ENCODE results near the gene UAP1.
A peak's percentile ranks its signal among the peaks of the same experiment; 100 is the strongest.

The UAP1 gene

GRCh38 chr1:162561616-162562469, at the start of gene UAP1:
Gene UAP1, plus strand, starts transcription at chr1:162561722. Its CDS starts 4,347 bp downstream, at chr1:162566069.
- no peak for DNase-seq (ENCODE audit: extremely low read depth in 1 of 2, low read depth in 1 of 2)

GRCh38 chr1:162527314-162527713, 34.2 kb upstream of the UAP1 start:
- no peak for DNase-seq (ENCODE audit: extremely low read depth in 1 of 2, low read depth in 1 of 2)

DNA sequence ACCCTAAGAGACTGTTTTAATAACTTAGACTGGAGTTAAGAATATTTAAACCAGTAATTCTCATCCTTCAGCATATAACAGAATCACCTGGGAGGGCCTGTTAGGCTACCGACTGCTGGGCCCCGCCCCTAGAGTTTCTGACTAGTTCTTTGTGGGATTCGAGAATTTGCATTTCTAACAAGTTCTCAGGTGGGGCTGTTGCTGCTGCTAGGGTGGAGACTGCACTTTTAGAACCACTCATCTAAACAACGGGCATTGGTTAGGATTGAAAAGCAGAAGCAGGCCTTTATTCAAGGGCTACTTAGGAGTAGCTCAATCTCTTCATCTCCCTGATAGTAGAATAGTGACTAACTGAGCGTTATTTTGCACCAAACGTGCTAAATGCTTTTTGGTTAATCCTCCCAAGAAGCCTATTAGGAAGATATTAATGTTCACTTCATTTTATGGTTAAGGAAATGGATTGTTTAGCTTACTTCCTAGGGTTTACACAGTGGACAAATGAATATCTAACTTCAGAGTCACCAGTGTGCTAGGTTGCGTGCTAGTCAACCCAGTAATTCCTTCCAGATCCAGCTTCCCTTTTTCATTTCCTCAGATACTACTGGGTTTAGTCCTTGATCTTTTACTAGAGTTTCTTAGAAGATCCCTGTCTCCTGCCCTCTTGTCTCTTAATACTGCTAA, 31.1 kb upstream of the UAP1 start:
- DNase-seq (ENCODE audit: extremely low read depth in 1 of 2, low read depth in 1 of 2) = no peak

- DNase-seq (ENCODE audit: extremely low read depth in 1 of 2, low read depth in 1 of 2) = no peak
These were observed 30.6 kb upstream of the UAP1 start for GRCh38 chr1:162530988-162531319.

GRCh38 chr1:162535501-162535900, 26.0 kb upstream of the UAP1 start:
- no peak for DNase-seq (ENCODE audit: extremely low read depth in 1 of 2, low read depth in 1 of 2)

GRCh38 chr1:162536511-162536910, 25.0 kb upstream of the UAP1 start:
- no peak for DNase-seq (ENCODE audit: extremely low read depth in 1 of 2, low read depth in 1 of 2)

GRCh38 chr1:162537216-162537615, 24.3 kb upstream of the UAP1 start:
- DNase-seq (ENCODE audit: extremely low read depth in 1 of 2, low read depth in 1 of 2) = no peak

DNA sequence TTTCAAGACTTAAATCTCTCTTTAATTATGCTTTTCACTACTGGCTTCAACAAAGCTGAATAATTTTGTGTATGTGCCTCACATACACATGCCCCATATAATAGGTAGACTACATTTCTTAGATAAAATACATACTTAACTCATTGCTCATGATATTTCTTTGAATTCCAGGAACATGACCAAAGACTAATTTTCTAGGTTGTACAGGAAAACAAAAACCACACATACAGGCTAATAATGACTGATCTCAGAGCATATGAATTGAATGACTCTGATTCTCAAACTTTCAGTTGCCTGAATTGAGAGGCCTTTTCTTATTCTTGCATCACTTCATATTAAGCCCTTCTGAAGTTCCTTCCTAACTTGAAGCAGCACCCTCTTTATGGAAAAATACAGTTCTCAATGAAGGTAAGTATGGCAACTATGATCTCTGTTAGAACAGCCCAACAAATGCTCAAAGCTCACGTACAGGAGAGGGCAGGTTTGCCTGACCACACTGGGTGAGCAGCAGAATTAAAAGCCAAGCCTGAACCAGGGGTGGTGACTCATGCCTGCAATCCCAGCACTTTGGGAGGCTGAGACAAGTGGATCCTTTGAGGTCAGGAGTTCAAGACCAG, 22.6 kb upstream of the UAP1 start:
- DNase-seq (ENCODE audit: extremely low read depth in 1 of 2, low read depth in 1 of 2) = no peak

DNA sequence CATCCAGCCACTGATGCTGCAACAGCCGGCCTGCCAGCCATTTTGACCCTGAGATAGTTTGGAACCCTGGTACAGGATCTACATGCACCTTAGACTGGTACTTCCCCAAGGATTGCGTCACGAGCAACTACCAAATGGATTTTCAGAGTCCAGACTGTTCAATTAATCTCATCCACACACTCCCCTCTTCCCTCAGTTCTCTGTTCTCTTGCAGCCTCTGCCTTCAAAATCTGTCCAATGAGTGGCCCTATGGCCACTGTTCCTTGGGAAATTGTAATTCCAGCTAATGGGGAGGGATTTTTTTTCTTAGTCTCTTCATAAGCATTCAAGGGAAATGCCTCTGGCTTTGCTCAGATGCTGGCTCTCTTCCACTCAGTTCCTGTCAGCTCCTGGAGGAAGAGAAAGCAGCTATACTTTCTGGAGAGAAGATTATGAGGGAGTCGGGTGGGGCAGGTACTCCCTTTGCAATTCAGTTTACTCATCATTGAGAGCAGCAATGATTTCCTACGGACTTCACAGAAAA, 19.8 kb upstream of the UAP1 start:
- DNase-seq (ENCODE audit: extremely low read depth in 1 of 2, low read depth in 1 of 2) = no peak

- DNase-seq (ENCODE audit: extremely low read depth in 1 of 2, low read depth in 1 of 2) = no peak
These were observed 18.3 kb upstream of the UAP1 start for GRCh38 chr1:162543228-162543627.

DNA sequence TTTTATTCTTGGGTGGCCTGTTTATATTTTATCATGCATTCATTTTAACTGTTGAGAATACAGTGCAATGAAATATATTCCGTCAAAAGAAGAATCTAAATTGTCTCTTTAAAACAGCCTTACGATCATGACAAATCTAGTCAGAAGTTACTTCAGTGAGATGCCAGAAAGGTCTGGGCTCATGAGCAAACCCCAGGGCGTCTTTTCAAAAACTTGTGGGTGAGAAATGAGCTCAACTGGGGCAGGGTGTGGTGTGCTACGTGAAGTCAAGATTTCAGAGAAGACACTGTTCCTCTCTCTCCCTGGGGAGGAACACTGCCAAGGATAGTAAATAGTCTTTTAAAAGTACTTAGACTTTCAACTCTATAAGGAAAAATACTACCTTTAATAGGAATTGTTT, 13.4 kb upstream of the UAP1 start:
- no peak for DNase-seq (ENCODE audit: extremely low read depth in 1 of 2, low read depth in 1 of 2)

DNA sequence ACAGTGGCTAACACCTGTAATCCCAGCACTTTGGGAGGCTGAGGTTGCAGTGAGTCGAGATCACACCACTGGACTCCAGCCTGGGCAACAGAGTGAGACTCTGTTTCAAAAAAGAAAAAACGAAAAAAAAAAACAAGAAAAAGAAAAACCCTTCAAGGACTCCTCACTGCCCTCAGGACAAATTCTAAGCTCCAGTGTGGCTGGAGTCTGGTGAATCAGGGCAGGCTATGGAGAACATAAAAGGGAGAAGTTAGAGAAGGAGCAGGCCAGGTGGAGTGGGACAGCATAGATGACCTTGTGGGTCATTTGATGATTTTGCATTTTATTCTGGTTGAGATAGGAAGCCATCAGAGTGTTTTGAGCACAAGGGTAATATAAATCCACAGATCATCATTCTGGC, 12.5 kb upstream of the UAP1 start:
- DNase-seq (ENCODE audit: extremely low read depth in 1 of 2, low read depth in 1 of 2) = no peak

GRCh38 chr1:162550925-162551324, 10.6 kb upstream of the UAP1 start:
- DNase-seq (ENCODE audit: extremely low read depth in 1 of 2, low read depth in 1 of 2) = no peak

- DNase-seq (ENCODE audit: extremely low read depth in 1 of 2, low read depth in 1 of 2) = no peak
These were observed 9.4 kb upstream of the UAP1 start for GRCh38 chr1:162551969-162552683.

DNA sequence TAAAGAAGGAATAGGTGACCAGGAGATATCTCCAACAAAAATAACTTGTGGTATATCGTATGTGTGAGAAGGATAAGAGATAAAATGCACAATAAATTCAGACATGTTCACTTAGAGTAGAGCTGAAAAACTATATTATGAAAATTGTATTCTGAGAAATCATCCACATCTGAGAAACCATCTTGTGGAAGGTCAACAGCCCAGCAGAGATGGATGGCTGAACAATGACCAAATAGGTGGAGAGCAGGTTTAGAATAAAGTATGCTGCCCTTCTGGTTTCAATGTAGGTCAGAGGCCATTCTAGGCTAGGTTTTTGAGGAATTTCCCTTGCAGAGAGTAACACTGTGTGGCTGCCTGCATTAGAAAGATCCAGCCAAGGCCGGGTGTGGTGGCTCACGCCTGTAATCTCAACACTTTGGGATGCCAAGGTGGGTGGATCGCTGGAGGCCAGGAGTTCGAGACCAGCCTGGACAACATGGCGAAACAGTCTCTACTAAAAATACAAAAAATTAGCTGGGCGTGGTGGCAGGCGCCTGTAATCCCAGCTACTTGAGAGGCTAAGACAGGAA, 8.8 kb upstream of the UAP1 start:
- DNase-seq (ENCODE audit: extremely low read depth in 1 of 2, low read depth in 1 of 2) = no peak

DNA sequence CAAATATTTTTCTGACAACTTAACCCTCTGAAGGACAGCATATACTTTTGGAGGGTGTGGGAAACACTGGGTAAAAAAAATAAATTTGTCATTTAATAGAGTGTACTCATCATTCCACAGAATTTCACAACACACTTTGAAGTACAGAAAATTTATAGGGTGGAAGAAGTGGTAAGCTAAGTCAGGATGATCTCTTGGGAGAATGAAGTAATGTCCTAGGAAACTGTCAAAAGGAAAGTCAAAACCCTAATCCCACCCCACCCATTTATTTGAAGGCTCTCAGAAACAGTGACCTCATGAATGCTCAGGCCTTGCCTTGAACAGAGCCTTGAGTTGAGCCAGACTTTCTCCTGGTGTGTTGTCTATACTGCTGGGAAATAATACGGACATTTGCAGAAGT, 7.3 kb upstream of the UAP1 start:
- no peak for DNase-seq (ENCODE audit: extremely low read depth in 1 of 2, low read depth in 1 of 2)

DNA sequence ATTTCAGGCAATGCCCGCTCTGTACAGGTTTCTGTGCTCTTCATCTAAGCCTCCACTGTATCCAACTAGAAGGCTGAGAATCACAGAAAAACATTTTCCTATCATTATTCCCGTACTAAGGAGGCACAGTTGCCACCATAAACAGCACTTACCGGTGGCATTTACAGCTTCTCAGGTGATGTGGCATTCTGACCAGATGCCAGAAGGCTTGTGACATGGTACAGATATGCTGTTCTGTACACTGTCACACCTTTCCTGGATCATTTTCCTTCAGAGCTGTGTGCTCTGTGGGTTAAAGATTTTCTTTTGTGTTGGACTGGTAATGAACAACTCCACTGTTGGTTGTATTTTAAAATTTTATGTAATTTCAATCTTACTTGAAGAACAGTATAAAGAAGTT, 4.0 kb upstream of the UAP1 start:
- no peak for DNase-seq (ENCODE audit: extremely low read depth in 1 of 2, low read depth in 1 of 2)

DNA sequence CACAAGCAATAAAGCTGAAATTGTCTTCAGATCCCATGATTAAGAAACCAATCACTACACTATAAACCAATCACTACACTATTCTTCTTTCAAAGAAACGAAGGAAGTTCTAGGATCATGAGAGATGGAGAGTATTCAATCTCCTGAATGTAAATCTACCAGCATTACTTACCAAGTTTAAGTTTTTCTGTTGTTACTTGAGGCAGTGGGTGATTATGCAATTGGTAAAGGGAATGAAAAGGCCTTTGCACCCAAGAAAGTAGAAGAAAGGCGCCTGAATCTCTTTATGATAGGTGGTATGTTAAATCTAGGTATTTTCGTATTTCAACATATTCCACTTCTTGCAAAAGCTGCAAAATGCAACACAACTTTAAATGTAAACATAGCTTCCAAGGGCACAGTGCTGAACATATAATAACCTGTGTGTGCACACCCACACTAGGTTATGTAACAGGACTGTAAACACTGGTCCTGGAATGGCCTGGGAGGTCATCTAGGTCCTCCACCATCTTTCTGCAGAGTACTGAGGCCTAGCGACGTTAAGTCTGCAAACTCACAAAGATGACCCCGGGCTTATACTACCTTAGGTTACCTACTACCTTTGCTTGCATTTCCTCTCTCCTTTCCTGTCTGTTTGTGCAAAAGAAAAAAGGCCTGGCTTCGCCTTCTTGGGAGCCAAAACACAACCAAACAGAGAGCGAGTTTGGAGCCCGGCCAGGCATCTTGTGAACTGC, 1.1 kb upstream of the UAP1 start:
- no peak for DNase-seq (ENCODE audit: extremely low read depth in 1 of 2, low read depth in 1 of 2)

GRCh38 chr1:162561037-162561615, 396 bp upstream of the UAP1 start:
- peak; percentile 93 to 98 for DNase-seq (ENCODE audit: extremely low read depth in 1 of 2, low read depth in 1 of 2)

GRCh38 chr1:162562470-162562828, 927 bp downstream of the UAP1 start:
- no peak for DNase-seq (ENCODE audit: extremely low read depth in 1 of 2, low read depth in 1 of 2)

All from activated CD8-positive, alpha-beta memory T cell treated with anti-CD3 and anti-CD28 coated beads for 1 hour (primary cell).